Uterus (tissue), 4 donors: ENCODE measurements around the gene F2RL3. TPM values are rescaled to one million over a fixed set of nuclear protein-coding genes. Genes with fewer than 3 reads are reported as not detected.

Experiments used
- DNase-seq, 2 donors: peaks; one replicate each; pipeline ENCODE4 v3.0.0-alpha.2; 2019 to 2020
- H3K27ac ChIP-seq, 2 donors: fragments of 200-600 bp; sonication (generic); 1 replicate in 1 of 2; 2 replicates in 1 of 2; pipeline ENCODE4 v1.5.1; 2016 to 2018
- H3K27me3 ChIP-seq, 2 donors: fragments of 200-600 bp; sonication (generic); one replicate each; pipeline ENCODE4 v1.5.1; 2018 to 2019; ENCODE audit warnings: control low read depth in 1 of 2
- H3K36me3 ChIP-seq, 2 donors: fragments of 200-600 bp; sonication (generic); one replicate each; pipeline ENCODE4 v1.5.1; 2019; ENCODE audit warnings: control low read depth in 1 of 2
- H3K4me1 ChIP-seq, 2 donors: fragments of 200-600 bp; sonication (generic); one replicate each; pipeline ENCODE4 v1.5.1; 2018 to 2019; ENCODE audit warnings: control low read depth in 1 of 2
- H3K4me3 ChIP-seq, 2 donors: fragments of 200-600 bp; sonication (generic); 1 replicate in 1 of 2; 2 replicates in 1 of 2; pipeline ENCODE4 v1.5.1; 2018 to 2019; ENCODE audit warnings: mild to moderate bottlenecking in 1 of 2
- H3K9me3 ChIP-seq, 2 donors: fragments of 200-600 bp; sonication (generic); one replicate each; pipeline ENCODE4 v1.5.1; 2019; ENCODE audit warnings: control low read depth in 1 of 2
- CTCF ChIP-seq, 4 experiments: fragments of 200-600 bp in 2 of 4; fragments of 450-650 bp in 2 of 4; sonication (generic) in 2 of 4; IDR thresholded peaks; one replicate each; pipeline ENCODE4 v1.5.1; 2016 to 2019; ENCODE audit warnings: antibody characterized with exemption in 4 of 4, mild to moderate bottlenecking in 2 of 4, moderate library complexity in 1 of 4
- POLR2A ChIP-seq, 2 donors: fragments of 450-650 bp; IDR thresholded peaks; one replicate each; pipeline ENCODE4 v1.6.1; 2016; ENCODE audit warnings: antibody characterized with exemption in 2 of 2, mild to moderate bottlenecking in 1 of 2, moderate library complexity in 1 of 2
- intact Hi-C: fragments of 100-400 bp; cut with DNase I; formaldehyde crosslinking; loops from one replicate; pipeline ENCODE4 v1.15.1; 2023; ENCODE audit warnings: low total_unique reads
- total RNA-seq, 4 donors: library from RNA; depleted of rRNA in 3 of 4; stranded (reverse); fragments of >200 nt in 3 of 4; gene quantifications; one replicate each; pipeline versions ENCODE4 v1.1.0 to v1.2.4, GENCODE V29; 2014 to 2023
- donor health status: DM: yes; HTN: yes; CAD: no.

F2RL3 gene
- total RNA-seq, 4 donors from 2014 or later, result 0.07 to 20.0 (median 6.3) TPM

- Histone ChIP-seq H3K9me3 (no peaks in the 10 kb centered on the region), H3K36me3 (no peaks in the 10 kb centered on the region), H3K4me3 (no peak overlapping the region), H3K27ac (no peak overlapping the region), H3K27me3 (no peaks in the 10 kb centered on the region), H3K4me1 (no peaks in the 10 kb centered on the region)
- intact Hi-C loops, result no loop called here
- no peak for DNase-seq
- TF ChIP-seq POLR2A (IDR thresholded peaks at IDR 0.05) (no peak), CTCF (IDR thresholded peaks at IDR 0.05) (no peak)
These were observed 39.6 kb downstream of the F2RL3 start for GRCh38 chr19:16928351-16928750.

GRCh38 chr19:16928916-16929315 is 40.1 kb downstream of the F2RL3 start:
- Histone ChIP-seq H3K27me3 (no peaks in the 10 kb centered on the region), H3K4me3 (no peak overlapping the region), H3K9me3 (no peaks in the 10 kb centered on the region), H3K27ac (no peak overlapping the region), H3K36me3 (no peaks in the 10 kb centered on the region), H3K4me1 (no peaks in the 10 kb centered on the region)
- intact Hi-C loops, result no loop called here
- TF ChIP-seq CTCF (IDR thresholded peaks at IDR 0.05) (no peak), POLR2A (IDR thresholded peaks at IDR 0.05) (no peak)
- DNase-seq, result no peak

- intact Hi-C loops, result no loop called here
- TF ChIP-seq POLR2A (IDR thresholded peaks at IDR 0.05) (no peak), CTCF (IDR thresholded peaks at IDR 0.05) (no peak)
- Histone ChIP-seq H3K4me3 (no peak overlapping the region), H3K27me3 (no peaks in the 10 kb centered on the region), H3K4me1 (no peaks in the 10 kb centered on the region), H3K9me3 (no peaks in the 10 kb centered on the region), H3K27ac (no peak overlapping the region), H3K36me3 (no peaks in the 10 kb centered on the region)
- no peak for DNase-seq
These were observed 42.0 kb downstream of the F2RL3 start for GRCh38 chr19:16930753-16931152.

- Histone ChIP-seq H3K4me3 (no peak overlapping the region), H3K27me3 (no peaks in the 10 kb centered on the region), H3K36me3 (no peaks in the 10 kb centered on the region), H3K4me1 (no peaks in the 10 kb centered on the region), H3K27ac (no peak overlapping the region), H3K9me3 (no peaks in the 10 kb centered on the region)
- no peak for TF ChIP-seq POLR2A (IDR thresholded peaks at IDR 0.05)
- no peak for TF ChIP-seq CTCF (IDR thresholded peaks at IDR 0.05)
- no peak for DNase-seq
- intact Hi-C loops, result no loop called here
These were observed 42.5 kb downstream of the F2RL3 start for GRCh38 chr19:16931306-16931705.

- H3K4me3 ChIP-seq, result no peak overlapping the region
- H3K36me3 ChIP-seq, result no peaks in the 10 kb centered on the region
- H3K27me3 ChIP-seq, result no peaks in the 10 kb centered on the region
- TF ChIP-seq POLR2A (IDR thresholded peaks at IDR 0.05) (no peak), CTCF (IDR thresholded peaks at IDR 0.05) (no peak)
- intact Hi-C loops, result no loop called here
- DNase-seq, result no peak
- H3K9me3 ChIP-seq, result no peaks in the 10 kb centered on the region
- no peaks in the 10 kb centered on the region for H3K4me1 ChIP-seq
- no peak overlapping the region for H3K27ac ChIP-seq
These were observed 45.7 kb downstream of the F2RL3 start for GRCh38 chr19:16934489-16934888.
